A549 (cell line): Measurements from ENCODE around the gene HS3ST3B1. TPM values are rescaled to one million over a fixed set of nuclear protein-coding genes. Genes with fewer than 3 reads are reported as not detected.
A peak's percentile ranks its signal among the peaks of the same experiment; 100 is the strongest.

ENCODE experiments used
- ATAC-seq, 2 experiments: fragments of 200-7000 bp in 1 of 2; fragments of >200 bp in 1 of 2; cut with Nextera tagmentation in 1 of 2; cut with Tn5 transposase in 1 of 2; 3 replicates each; pipeline versions ENCODE4 v1.8.0 to v1.9.1; 2018 to 2020; ENCODE audit warnings: mild to moderate bottlenecking in 1 of 2, moderate library complexity in 1 of 2
- CTCF ChIA-PET: fragments of 300-600 bp; sonication (Branson Sonifier 250); formaldehyde crosslinking; extraction: SDS; loops from one replicate; lab custom pipeline; 2021; ENCODE audit warnings: antibody characterized with exemption, inconsistent platforms; lab: Yijun Ruan, JAX
- POLR2A ChIA-PET: fragments of 350-600 bp; formaldehyde crosslinking; extraction: SDS; loops from one replicate; lab custom pipeline; 2021; ENCODE audit warnings: antibody characterized with exemption, inconsistent platforms; lab: Yijun Ruan, JAX
- DNase-seq, 2 experiments: peaks; one replicate each; pipeline versions ENCODE4 v3.0.0 to v3.0.0-alpha.2; 2011 to 2016; ENCODE audit warnings: low read depth in 1 of 2, low spot score in 1 of 2
- FAIRE-seq: peaks from 2 replicates; lab custom pipeline; 2011; peaks lifted over from hg19 to GRCh38; lab: Jason Lieb, UNC
- H3K27ac ChIP-seq, 2 experiments: fragments of >200 bp; sonication (Bioruptor Twin); formaldehyde crosslinking; 3 replicates each; pipeline ENCODE4 v1.5.1; 2016 to 2017
- H3K4me1 ChIP-seq: fragments of >200 bp; sonication (Bioruptor Twin); formaldehyde crosslinking; 3 replicates; pipeline ENCODE4 v1.6.1; 2016
- H3K4me2 ChIP-seq: fragments of >200 bp; sonication (Bioruptor Twin); formaldehyde crosslinking; 3 replicates; pipeline ENCODE4 v1.6.1; 2016
- H3K4me3 ChIP-seq: fragments of >200 bp; sonication (Bioruptor Twin); formaldehyde crosslinking; 3 replicates; pipeline ENCODE4 v1.5.1; 2016
- H3K9me3 ChIP-seq: fragments of >200 bp; sonication (Bioruptor Twin); formaldehyde crosslinking; 3 replicates; pipeline ENCODE4 v1.6.1; 2016
- CHD2 ChIP-seq: fragments of 150-350 bp; IDR thresholded peaks from 2 replicates; pipeline ENCODE4 v1.6.1; 2014; ENCODE audit warnings: low read length; ENCODE audit not compliant: partially characterized antibody
- GATA3 ChIP-seq: IDR thresholded peaks from 2 replicates; pipeline ENCODE4 v1.6.1; 2012; ENCODE audit warnings: borderline replicate concordance
- HEYL ChIP-seq: fragments of 250-450 bp; sonication (Bioruptor Pico); IDR thresholded peaks from 2 replicates; pipeline ENCODE4 v1.8.0; 2021; ENCODE audit warnings: mild to moderate bottlenecking, moderate library complexity
- KDM1A ChIP-seq: fragments of 200-600 bp; sonication (generic); IDR thresholded peaks from 2 replicates; pipeline ENCODE4 v1.6.1; 2016; ENCODE audit warnings: low read depth, mild to moderate bottlenecking
- KDM5A ChIP-seq: fragments of 200-600 bp; sonication (generic); IDR thresholded peaks from 2 replicates; pipeline ENCODE4 v1.6.1; 2016; ENCODE audit warnings: antibody characterized with exemption, mild to moderate bottlenecking
- MAFK ChIP-seq: fragments of 450-650 bp; IDR thresholded peaks from 2 replicates; pipeline ENCODE4 v1.6.1; 2014; ENCODE audit not compliant: partially characterized antibody
- MYC ChIP-seq: IDR thresholded peaks from 2 replicates; pipeline ENCODE4 v1.6.1; 2012; ENCODE audit warnings: mild to moderate bottlenecking, inconsistent platforms, low read length, improper control_type of control experiment, borderline replicate concordance
- NPAS2 ChIP-seq: fragments of 250-450 bp; sonication (Bioruptor Pico); IDR thresholded peaks from 2 replicates; pipeline ENCODE4 v1.8.0; 2022; ENCODE audit warnings: mild to moderate bottlenecking, moderate library complexity, borderline replicate concordance
- POLR2A ChIP-seq: IDR thresholded peaks from 2 replicates; pipeline ENCODE4 v1.6.1; 2012; ENCODE audit warnings: mild to moderate bottlenecking, low read length
- USF2 ChIP-seq: fragments of 450-650 bp; IDR thresholded peaks from 2 replicates; pipeline ENCODE4 v1.6.1; 2014; ENCODE audit warnings: antibody characterized with exemption
- ZC3H11A ChIP-seq: fragments of 450-650 bp; IDR thresholded peaks from 2 replicates; pipeline ENCODE4 v1.6.1; 2014; ENCODE audit warnings: antibody characterized with exemption, mild to moderate bottlenecking
- ZFP36 ChIP-seq: fragments of 450-650 bp; IDR thresholded peaks from 2 replicates; pipeline ENCODE4 v1.6.1; 2014; ENCODE audit warnings: borderline replicate concordance; ENCODE audit not compliant: partially characterized antibody
- WGBS: methylation state at CpG from one replicate; pipeline ENCODE4 v1.1.6; 2017; ENCODE audit errors: missing lambda C conversion rate; 5-methylcytosine and 5-hydroxymethylcytosine counted together
- polyA plus RNA-seq, 4 experiments: library from polyadenylated mRNA; depleted of rRNA in 3 of 4; stranded (reverse); fragments of >200 nt; fragmentation: RNase III in 1 of 4; extraction: RNeasy Plus Mini Kit Qiagen cat#74134 plus additional on column Dnase treatment in 1 of 4; gene quantifications; 2 replicates in 3 of 4; 3 replicates in 1 of 4; pipeline ENCODE4 v1.2.3, GENCODE V29; 2011 to 2017
- TF ChIP-seq, protein P1 (sequence below): IDR thresholded peaks from 2 replicates; pipeline ENCODE4 v1.6.1; 2012
- TF ChIP-seq, protein P2 (sequence below): fragments of 250-450 bp; sonication (Bioruptor Pico); IDR thresholded peaks from 2 replicates; pipeline ENCODE4 v1.5.0; 2021; ENCODE audit warnings: mild to moderate bottlenecking, moderate library complexity, borderline replicate concordance
- TF ChIP-seq, protein P3 (sequence below): IDR thresholded peaks from 2 replicates; pipeline ENCODE4 v1.6.1; 2012; ENCODE audit warnings: low read depth, borderline replicate concordance

Gene HS3ST3B1
- polyA plus RNA-seq, 2 of the 4 experiments (the other 2 are of a cell fraction), result 0.15 to 0.44 TPM

- no peak overlapping the region for H3K4me2 ChIP-seq
- no peak overlapping the region for H3K27ac ChIP-seq
- no peak overlapping the region for H3K4me3 ChIP-seq
- DNase-seq (no peak), FAIRE-seq (no peak), ATAC-seq (no peak)
- ChIA-PET CTCF (interaction anchor here (2.1 to 3.3 kb wide), 2 partner anchors 8 to 622 kb away, joined by 5 to 9 read pairs; no protein-coding TSS in a partner anchor), POLR2A (no interaction called here)
- peaks cover 25% of the 10 kb centered on the region for H3K4me1 ChIP-seq
- 79% methylated on average over 20 of the region's 21 CpGs for whole genome bisulfite sequencing
- TF ChIP-seq POLR2A (no peak), HEYL (CRISPR knock-in tag) (no peak), USF2 (no peak), ZFP36 (no peak), GATA3 (no peak), CHD2 (no peak), MAFK (no peak), KDM5A (no peak)
- no peaks in the 10 kb centered on the region for H3K9me3 ChIP-seq
Observed at GRCh38 chr17:14304222-14304772, 3.4 kb downstream of the HS3ST3B1 start.

GRCh38 chr17:14304773-14305517, 4.1 kb downstream of the HS3ST3B1 start:
- Histone ChIP-seq H3K9me3 (no peaks in the 10 kb centered on the region), H3K27ac (no peak overlapping the region), H3K4me1 (peaks cover 18% of the 10 kb centered on the region), H3K4me2 (no peak overlapping the region), H3K4me3 (no peak overlapping the region)
- 67% methylated on average over 15 of the region's 15 CpGs for WGBS
- no peak for DNase-seq
- ATAC-seq, result no peak
- FAIRE-seq, result no peak
- TF ChIP-seq, protein P1, sequence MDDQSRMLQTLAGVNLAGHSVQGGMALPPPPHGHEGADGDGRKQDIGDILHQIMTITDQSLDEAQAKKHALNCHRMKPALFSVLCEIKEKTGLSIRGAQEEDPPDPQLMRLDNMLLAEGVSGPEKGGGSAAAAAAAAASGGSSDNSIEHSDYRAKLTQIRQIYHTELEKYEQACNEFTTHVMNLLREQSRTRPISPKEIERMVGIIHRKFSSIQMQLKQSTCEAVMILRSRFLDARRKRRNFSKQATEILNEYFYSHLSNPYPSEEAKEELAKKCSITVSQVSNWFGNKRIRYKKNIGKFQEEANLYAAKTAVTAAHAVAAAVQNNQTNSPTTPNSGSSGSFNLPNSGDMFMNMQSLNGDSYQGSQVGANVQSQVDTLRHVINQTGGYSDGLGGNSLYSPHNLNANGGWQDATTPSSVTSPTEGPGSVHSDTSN, result no peak
- ChIA-PET POLR2A (no interaction called here), CTCF (interaction anchor here (0.9 to 2.1 kb wide), 4 partner anchors 10 to 622 kb away, joined by 3 to 5 read pairs (median 4); no protein-coding TSS in a partner anchor)

DNA sequence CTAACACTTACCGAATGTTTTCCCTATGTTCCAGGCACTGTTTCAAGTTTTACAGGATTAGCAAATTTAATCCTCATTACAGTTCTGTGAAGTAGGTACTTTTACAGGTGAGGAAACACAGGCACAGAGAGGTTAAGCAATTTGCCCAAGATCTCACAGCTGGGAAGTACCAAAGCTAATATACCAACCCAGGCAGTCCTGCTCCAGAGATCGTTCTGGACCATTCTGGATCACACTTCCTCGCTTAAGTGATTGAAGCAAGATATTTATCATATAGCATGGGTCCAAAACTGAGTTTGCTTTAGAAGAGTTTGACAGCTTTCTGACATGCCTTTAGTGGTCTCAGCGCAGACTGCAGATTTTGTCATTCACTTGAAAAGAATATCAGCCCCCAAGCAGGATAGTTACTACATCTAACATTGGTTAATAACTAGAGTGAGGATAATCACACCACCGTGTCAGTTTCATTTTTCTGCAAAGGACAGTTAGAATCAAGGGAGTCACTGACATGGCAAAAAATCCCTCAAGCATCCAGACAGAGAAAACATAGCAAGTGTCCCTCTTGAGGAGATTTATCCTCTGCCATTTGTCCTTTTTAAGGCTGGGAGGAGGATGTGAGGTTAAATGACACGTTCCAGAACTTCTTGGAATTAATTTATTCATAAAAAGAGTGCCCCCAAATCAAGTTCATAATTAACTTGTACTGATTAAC, 5.1 kb downstream of the HS3ST3B1 start:
- Histone ChIP-seq H3K4me2 (no peak overlapping the region), H3K27ac (no peak overlapping the region), H3K4me3 (no peak overlapping the region), H3K9me3 (no peaks in the 10 kb centered on the region), H3K4me1 (peaks cover 12% of the 10 kb centered on the region)
- POLR2A ChIA-PET, result no interaction called here
- no peak for DNase-seq
- TF ChIP-seq, protein P2, sequence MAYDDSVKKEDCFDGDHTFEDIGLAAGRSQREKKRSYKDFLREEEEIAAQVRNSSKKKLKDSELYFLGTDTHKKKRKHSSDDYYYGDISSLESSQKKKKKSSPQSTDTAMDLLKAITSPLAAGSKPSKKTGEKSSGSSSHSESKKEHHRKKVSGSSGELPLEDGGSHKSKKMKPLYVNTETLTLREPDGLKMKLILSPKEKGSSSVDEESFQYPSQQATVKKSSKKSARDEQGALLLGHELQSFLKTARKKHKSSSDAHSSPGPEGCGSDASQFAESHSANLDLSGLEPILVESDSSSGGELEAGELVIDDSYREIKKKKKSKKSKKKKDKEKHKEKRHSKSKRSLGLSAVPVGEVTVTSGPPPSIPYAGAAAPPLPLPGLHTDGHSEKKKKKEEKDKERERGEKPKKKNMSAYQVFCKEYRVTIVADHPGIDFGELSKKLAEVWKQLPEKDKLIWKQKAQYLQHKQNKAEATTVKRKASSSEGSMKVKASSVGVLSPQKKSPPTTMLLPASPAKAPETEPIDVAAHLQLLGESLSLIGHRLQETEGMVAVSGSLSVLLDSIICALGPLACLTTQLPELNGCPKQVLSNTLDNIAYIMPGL, result no peak
- TF ChIP-seq, protein P3, sequence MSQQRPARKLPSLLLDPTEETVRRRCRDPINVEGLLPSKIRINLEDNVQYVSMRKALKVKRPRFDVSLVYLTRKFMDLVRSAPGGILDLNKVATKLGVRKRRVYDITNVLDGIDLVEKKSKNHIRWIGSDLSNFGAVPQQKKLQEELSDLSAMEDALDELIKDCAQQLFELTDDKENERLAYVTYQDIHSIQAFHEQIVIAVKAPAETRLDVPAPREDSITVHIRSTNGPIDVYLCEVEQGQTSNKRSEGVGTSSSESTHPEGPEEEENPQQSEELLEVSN, result no peak
- TF ChIP-seq NPAS2 (CRISPR knock-in tag) (no peak), KDM1A (no peak), ZC3H11A (no peak), MYC (no peak)
- CTCF ChIA-PET, result interaction anchor here (0.8 to 1.4 kb wide), 5 partner anchors 9 to 621 kb away, joined by 3 to 5 read pairs (median 3); no protein-coding TSS in a partner anchor
- 44% methylated on average over 6 of the region's 6 CpGs for WGBS
- FAIRE-seq, result peak; percentile 13
- no peak for ATAC-seq
